Measurements from ENCODE around the gene DPP6.

DNA sequence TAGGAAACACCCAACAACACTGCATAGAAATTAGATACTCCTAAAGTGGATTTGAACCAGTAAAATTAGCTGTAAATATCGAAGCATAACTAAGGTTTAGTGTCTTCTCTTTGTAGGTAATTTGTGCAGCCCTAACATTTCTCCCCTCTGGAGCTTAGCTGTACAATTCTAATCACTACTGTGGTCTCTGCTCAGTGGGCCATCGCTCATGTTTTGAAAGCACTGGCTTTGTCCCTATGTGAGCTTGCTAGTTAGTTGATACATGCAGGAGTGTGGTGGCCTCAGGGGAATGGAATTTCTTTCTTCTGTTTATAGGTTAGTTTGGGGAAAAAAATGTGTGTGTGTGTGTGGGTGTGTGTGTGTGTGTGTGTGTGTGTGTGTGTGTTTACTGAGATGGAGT lies 373.1 kb downstream of the DPP6 start:
- TF ChIP-seq E2F4 (CRISPR knock-in tag; IDR thresholded peaks at IDR 0.05; ENCODE audit: borderline replicate concordance, low read depth), result no peak
- TF ChIP-seq, protein P1, sequence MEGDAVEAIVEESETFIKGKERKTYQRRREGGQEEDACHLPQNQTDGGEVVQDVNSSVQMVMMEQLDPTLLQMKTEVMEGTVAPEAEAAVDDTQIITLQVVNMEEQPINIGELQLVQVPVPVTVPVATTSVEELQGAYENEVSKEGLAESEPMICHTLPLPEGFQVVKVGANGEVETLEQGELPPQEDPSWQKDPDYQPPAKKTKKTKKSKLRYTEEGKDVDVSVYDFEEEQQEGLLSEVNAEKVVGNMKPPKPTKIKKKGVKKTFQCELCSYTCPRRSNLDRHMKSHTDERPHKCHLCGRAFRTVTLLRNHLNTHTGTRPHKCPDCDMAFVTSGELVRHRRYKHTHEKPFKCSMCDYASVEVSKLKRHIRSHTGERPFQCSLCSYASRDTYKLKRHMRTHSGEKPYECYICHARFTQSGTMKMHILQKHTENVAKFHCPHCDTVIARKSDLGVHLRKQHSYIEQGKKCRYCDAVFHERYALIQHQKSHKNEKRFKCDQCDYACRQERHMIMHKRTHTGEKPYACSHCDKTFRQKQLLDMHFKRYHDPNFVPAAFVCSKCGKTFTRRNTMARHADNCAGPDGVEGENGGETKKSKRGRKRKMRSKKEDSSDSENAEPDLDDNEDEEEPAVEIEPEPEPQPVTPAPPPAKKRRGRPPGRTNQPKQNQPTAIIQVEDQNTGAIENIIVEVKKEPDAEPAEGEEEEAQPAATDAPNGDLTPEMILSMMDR (IDR thresholded peaks at IDR 0.05), result no peak
- TF ChIP-seq ETV6 (CRISPR knock-in tag; IDR thresholded peaks at IDR 0.05), result no peak
- no peak for TF ChIP-seq ELF4 (CRISPR knock-in tag; IDR thresholded peaks at IDR 0.05; ENCODE audit: low read depth)
- no peak for TF ChIP-seq CBFB (CRISPR knock-in tag; IDR thresholded peaks at IDR 0.05; ENCODE audit: low read depth)
- TF ChIP-seq, protein P2, sequence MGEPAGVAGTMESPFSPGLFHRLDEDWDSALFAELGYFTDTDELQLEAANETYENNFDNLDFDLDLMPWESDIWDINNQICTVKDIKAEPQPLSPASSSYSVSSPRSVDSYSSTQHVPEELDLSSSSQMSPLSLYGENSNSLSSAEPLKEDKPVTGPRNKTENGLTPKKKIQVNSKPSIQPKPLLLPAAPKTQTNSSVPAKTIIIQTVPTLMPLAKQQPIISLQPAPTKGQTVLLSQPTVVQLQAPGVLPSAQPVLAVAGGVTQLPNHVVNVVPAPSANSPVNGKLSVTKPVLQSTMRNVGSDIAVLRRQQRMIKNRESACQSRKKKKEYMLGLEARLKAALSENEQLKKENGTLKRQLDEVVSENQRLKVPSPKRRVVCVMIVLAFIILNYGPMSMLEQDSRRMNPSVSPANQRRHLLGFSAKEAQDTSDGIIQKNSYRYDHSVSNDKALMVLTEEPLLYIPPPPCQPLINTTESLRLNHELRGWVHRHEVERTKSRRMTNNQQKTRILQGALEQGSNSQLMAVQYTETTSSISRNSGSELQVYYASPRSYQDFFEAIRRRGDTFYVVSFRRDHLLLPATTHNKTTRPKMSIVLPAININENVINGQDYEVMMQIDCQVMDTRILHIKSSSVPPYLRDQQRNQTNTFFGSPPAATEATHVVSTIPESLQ (CRISPR knock-in tag; IDR thresholded peaks at IDR 0.05), result no peak
- no peak for TF ChIP-seq ZNF232 (CRISPR knock-in tag; IDR thresholded peaks at IDR 0.05)
- no peak for TF ChIP-seq CREM (CRISPR knock-in tag; IDR thresholded peaks at IDR 0.05)
- no peak for TF ChIP-seq MAX (CRISPR knock-in tag; IDR thresholded peaks at IDR 0.05)
